GM13977 (cell line): Measurements from ENCODE around the gene PDS5B.

ENCODE experiments used
- DNase-seq: peaks from one replicate; pipeline ENCODE4 v3.0.0; 2012; ENCODE audit warnings: low spot score
- in situ Hi-C: fragments of 300-500 bp; cut with MboI; formaldehyde crosslinking; loops from one replicate; pipeline ENCODE4 v1.12.0; 2022; ENCODE audit warnings: low sequenced_read_pairs, low pct_unique_long_range_greater_than_20kb, mixed read lengths, inconsistent platforms; ENCODE audit not compliant: unreplicated experiment
- TF ChIP-seq, protein P1 (sequence below): IDR thresholded peaks from 2 replicates; pipeline ENCODE4 v1.5.1; 2012; ENCODE audit warnings: mild to moderate bottlenecking, control low read depth; ENCODE audit not compliant: insufficient read depth; ENCODE audit errors: extremely low read depth, missing control alignments

Gene PDS5B

DNA sequence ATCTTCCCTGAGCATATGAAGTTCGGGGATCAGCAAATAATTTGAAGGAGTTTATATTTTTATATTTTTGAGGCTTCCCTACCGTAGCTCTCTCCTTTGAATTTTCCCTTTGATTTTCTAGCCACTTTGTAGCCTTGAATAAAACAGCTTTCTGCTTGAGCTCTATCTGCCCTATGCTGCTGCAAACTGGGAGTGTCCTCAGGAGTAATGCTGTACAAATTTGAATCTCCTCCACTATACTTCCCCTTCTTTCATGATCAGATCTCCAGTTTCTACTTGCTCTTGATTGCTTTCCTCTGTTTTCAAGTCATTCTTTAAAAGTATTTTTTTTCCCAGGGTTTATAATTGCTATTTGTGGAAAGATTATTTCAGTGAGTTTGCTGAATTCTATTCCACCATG, 14.6 kb downstream of the PDS5B start:
- in situ Hi-C loops: no loop called here
- TF ChIP-seq, protein P1, sequence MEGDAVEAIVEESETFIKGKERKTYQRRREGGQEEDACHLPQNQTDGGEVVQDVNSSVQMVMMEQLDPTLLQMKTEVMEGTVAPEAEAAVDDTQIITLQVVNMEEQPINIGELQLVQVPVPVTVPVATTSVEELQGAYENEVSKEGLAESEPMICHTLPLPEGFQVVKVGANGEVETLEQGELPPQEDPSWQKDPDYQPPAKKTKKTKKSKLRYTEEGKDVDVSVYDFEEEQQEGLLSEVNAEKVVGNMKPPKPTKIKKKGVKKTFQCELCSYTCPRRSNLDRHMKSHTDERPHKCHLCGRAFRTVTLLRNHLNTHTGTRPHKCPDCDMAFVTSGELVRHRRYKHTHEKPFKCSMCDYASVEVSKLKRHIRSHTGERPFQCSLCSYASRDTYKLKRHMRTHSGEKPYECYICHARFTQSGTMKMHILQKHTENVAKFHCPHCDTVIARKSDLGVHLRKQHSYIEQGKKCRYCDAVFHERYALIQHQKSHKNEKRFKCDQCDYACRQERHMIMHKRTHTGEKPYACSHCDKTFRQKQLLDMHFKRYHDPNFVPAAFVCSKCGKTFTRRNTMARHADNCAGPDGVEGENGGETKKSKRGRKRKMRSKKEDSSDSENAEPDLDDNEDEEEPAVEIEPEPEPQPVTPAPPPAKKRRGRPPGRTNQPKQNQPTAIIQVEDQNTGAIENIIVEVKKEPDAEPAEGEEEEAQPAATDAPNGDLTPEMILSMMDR: no peak
- no peak for DNase-seq

DNA sequence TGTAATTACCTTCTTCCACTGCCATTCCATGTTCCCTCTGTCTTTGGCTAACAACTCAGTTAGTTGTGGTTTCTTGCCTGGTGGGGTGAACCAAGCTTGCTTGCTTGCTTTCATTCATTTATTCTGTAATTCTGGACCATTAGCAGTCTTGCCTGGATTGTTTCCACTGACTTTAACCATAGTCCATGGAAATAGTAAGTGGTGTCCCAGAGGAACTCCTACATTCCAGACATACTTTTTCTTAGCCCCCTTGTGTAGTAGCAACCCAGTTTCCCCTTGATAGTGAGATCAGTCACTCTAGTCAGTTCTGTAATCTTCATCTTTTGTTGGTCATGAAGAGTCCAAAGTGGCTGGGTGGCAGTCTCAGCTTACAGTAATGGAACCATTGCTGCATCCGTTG, 23.2 kb downstream of the PDS5B start:
- DNase-seq: no peak
- in situ Hi-C loops: no loop called here
- TF ChIP-seq, protein P1: no peak

DNA sequence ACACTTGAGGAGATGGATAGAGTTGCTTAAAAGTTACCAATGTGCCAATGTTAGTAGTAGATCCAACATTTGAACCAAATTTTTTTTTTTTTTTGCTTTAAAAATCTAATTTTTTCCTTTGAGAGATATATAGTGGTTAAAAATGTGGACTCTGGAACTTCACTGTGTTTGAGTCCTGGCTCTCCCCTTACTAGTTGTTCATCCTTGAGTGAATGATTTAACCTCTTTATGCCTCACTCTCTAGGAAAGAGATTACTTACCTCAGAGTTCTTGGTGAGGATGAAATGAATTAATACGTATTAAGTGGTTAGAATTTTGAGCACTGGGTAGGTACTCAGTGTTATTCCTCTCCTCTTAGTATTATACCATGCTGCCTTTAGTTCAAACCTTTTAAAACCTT, 24.3 kb downstream of the PDS5B start:
- DNase-seq: no peak
- TF ChIP-seq, protein P1: no peak
- in situ Hi-C loops: no loop called here

DNA sequence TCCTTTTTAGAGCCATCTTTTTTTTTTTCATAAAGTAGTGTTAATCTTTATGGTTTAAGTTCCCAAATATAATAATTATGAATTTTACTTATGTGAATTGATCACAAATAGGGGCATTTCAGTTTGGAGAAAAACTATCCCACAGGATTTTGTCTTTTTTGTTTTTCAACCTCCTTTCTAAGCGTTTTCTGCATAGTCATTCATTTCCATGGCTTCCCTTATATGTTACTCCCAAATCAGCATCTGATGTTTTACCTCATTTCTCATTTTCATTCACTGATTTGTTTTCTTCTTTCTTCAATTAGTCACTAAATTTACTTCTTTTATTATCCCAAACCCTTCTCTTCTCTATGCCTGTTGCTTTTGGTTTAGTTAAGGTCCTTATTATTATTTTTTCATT, 24.7 kb downstream of the PDS5B start:
- in situ Hi-C loops: no loop called here
- DNase-seq: no peak
- TF ChIP-seq, protein P1: no peak

DNA sequence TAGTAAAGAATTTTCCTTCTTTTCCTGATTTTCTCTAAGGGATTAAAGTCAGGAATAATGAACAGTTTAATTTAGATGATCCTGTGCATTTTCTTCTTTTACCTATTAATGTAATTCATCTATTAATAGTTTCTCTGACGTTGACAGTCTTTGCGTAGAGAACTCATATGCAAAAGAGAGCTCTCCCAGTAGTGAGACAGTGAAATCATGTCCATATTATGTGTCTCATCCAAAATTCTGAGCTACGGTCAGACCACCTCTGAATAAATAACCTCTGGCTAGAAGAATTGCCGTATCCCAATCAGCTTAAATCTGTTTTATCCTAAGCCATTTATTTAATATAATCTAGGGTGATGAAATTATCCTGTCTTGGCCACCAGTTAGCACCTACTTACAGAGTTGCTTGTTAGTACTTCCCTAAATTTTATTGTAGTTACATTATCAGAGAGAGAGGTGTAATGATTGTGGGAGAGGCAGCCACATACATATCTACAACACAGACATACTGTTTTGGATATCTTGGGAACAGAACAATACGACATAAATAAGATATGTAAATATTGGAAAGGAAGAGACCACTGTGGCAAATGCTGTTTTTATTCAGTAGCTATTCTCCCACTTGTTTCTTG, 30.7 kb downstream of the PDS5B start:
- no peak for DNase-seq
- in situ Hi-C loops: no loop called here
- TF ChIP-seq, protein P1: no peak

DNA sequence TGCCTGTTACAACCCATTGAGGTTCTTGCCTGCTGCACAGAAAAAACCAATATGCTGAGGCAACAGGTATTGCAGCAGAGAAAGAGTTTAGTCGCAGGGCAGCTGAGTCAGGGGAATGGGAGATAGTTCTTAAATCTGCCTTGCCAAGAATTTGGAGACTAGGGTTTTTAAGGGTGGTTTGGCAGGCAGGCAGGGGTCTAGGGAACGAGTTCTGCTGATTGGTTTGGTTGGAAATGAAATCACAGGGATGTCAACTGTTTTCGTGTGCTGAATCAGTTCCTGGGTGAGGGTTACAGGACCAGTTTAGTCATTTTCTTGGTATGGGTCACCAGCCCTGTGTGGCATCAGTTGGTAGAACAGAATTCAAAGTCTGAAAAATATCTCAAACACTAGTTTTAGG, 36.6 kb downstream of the PDS5B start:
- no peak for DNase-seq
- in situ Hi-C loops: no loop called here
- TF ChIP-seq, protein P1: no peak
